ENCODE data around the gene COL4A4. TPM values are rescaled to one million over a fixed set of nuclear protein-coding genes. Genes with fewer than 3 reads are reported as not detected.

Gene COL4A4
- total and polyA plus RNA-seq, 2 of the 13 experiments (the other 11 are each of a cell fraction or from before 2014, with no cell fraction given) = not detected

DNA sequence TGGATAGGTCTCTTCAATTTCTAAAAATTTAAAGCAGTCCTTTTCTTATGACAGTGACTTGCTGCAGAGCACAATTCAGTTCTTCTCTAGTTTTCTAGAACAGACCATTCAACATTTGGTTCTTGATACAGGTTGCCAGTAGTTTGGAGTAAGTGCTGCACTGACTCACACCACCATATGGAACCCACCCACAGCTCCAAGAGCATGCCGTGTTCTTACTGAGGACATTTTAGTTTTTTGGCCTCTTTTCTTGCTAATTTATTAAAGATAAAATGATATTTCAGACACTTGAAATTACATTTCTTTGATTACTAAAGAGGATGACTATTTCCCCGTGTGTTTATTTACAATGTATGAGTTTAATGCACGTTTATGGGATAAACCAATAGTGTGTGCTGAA is 120.0 kb downstream of the COL4A4 start:
- no TSS peak for BruUV-seq (replicated peaks)
- Histone ChIP-seq H3K27me3 (ENCODE audit: control insufficient read depth in 1 of 2, insufficient read depth in 2 of 2, low read length in 2 of 2) (no peaks in the 10 kb centered on the region; a peak in 1 of 5 replicates), H2AFZ (ENCODE audit: low read length) (no peak overlapping the region), H3K4me1 (ENCODE audit: insufficient read depth, low read length) (peaks cover 5% of the 10 kb centered on the region), H3K4me2 (ENCODE audit: low read depth, low read length) (no peak overlapping the region), H3K4me3 (replicated peaks in 1 of 3; ENCODE audit: insufficient read depth in 1 of 3, low read depth in 2 of 3, low read length in 3 of 3) (no peak overlapping the region), H3K79me2 (ENCODE audit: insufficient read depth, low read length) (no peaks in the 10 kb centered on the region), H3K27ac (ENCODE audit: extremely low read length, insufficient read depth, low read length) (no peak overlapping the region), H4K20me1 (ENCODE audit: insufficient read depth, low read length) (no peaks in the 10 kb centered on the region), H3K36me3 (replicated peaks in 1 of 2; ENCODE audit: control insufficient read depth in 1 of 2, insufficient read depth in 2 of 2, low read length in 2 of 2) (no peaks in the 10 kb centered on the region), H3K9me3 (ENCODE audit: low read length) (no peaks in the 10 kb centered on the region), H3K9ac (ENCODE audit: insufficient read depth, low read depth, low read length) (no peak overlapping the region)
- FAIRE-seq (no peak), DNase-seq (ENCODE audit: low spot score) (no peak), ATAC-seq (no peak)
- in situ Hi-C loops (cut with HindIII; ENCODE audit: extremely low pct_ligation_motif_present, low pct_unique_long_range_greater_than_20kb) (no loop called here), intact Hi-C loops (cut with micrococcal nuclease; ENCODE audit: unreplicated experiment) (no loop called here)
- TF ChIP-seq RXRB (CRISPR knock-in tag; IDR thresholded peaks at IDR 0.05; ENCODE audit: borderline replicate concordance) (no peak), NFE2L2 (IDR thresholded peaks at IDR 0.05; ENCODE audit: low read length) (no peak), ZNF569 (CRISPR knock-in tag; IDR thresholded peaks at IDR 0.05; ENCODE audit: borderline replicate concordance) (no peak), MBD4 (IDR thresholded peaks at IDR 0.05; ENCODE audit: borderline replicate concordance, low read length) (no peak), NR2F2 (IDR thresholded peaks at IDR 0.05; ENCODE audit: borderline replicate concordance, low read depth) (no peak), ZFP1 (CRISPR knock-in tag; IDR thresholded peaks at IDR 0.05) (no peak), NFRKB (IDR thresholded peaks at IDR 0.05) (no peak), ZSCAN9 (CRISPR knock-in tag; IDR thresholded peaks at IDR 0.05; ENCODE audit: borderline replicate concordance) (no peak), ZNF777 (CRISPR knock-in tag; IDR thresholded peaks at IDR 0.05) (no peak), SKIL (CRISPR knock-in tag; IDR thresholded peaks at IDR 0.05; ENCODE audit: borderline replicate concordance) (no peak), PHF21A (CRISPR knock-in tag; IDR thresholded peaks at IDR 0.05) (no peak), ZBTB20 (CRISPR knock-in tag; IDR thresholded peaks at IDR 0.05; ENCODE audit: borderline replicate concordance, low read depth) (no peak), RARG (CRISPR knock-in tag; IDR thresholded peaks at IDR 0.05; ENCODE audit: low read depth) (no peak), ZNF260 (CRISPR knock-in tag; IDR thresholded peaks at IDR 0.05; ENCODE audit: borderline replicate concordance, low read depth) (no peak), ZNF724P (CRISPR knock-in tag; IDR thresholded peaks at IDR 0.05; ENCODE audit: borderline replicate concordance) (no peak)
- TF ChIP-seq, protein P1, sequence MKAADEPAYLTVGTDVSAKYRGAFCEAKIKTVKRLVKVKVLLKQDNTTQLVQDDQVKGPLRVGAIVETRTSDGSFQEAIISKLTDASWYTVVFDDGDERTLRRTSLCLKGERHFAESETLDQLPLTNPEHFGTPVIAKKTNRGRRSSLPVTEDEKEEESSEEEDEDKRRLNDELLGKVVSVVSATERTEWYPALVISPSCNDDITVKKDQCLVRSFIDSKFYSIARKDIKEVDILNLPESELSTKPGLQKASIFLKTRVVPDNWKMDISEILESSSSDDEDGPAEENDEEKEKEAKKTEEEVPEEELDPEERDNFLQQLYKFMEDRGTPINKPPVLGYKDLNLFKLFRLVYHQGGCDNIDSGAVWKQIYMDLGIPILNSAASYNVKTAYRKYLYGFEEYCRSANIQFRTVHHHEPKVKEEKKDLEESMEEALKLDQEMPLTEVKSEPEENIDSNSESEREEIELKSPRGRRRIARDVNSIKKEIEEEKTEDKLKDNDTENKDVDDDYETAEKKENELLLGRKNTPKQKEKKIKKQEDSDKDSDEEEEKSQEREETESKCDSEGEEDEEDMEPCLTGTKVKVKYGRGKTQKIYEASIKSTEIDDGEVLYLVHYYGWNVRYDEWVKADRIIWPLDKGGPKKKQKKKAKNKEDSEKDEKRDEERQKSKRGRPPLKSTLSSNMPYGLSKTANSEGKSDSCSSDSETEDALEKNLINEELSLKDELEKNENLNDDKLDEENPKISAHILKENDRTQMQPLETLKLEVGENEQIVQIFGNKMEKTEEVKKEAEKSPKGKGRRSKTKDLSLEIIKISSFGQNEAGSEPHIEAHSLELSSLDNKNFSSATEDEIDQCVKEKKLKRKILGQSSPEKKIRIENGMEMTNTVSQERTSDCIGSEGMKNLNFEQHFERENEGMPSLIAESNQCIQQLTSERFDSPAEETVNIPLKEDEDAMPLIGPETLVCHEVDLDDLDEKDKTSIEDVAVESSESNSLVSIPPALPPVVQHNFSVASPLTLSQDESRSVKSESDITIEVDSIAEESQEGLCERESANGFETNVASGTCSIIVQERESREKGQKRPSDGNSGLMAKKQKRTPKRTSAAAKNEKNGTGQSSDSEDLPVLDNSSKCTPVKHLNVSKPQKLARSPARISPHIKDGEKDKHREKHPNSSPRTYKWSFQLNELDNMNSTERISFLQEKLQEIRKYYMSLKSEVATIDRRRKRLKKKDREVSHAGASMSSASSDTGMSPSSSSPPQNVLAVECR (CRISPR knock-in tag; IDR thresholded peaks at IDR 0.05; ENCODE audit: borderline replicate concordance) = no peak
- TF ChIP-seq, protein P2, sequence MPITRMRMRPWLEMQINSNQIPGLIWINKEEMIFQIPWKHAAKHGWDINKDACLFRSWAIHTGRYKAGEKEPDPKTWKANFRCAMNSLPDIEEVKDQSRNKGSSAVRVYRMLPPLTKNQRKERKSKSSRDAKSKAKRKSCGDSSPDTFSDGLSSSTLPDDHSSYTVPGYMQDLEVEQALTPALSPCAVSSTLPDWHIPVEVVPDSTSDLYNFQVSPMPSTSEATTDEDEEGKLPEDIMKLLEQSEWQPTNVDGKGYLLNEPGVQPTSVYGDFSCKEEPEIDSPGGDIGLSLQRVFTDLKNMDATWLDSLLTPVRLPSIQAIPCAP (CRISPR knock-in tag; IDR thresholded peaks at IDR 0.05; ENCODE audit: low read depth) = no peak
- ChIA-PET POLR2A (no interaction called here), CTCF (ENCODE audit: low intra/inter-chr PET ratio, low total read pairs) (no interaction called here)
- 8% methylated on average over 3 of the region's 3 CpGs for WGBS (ENCODE audit: low lambda C conversion rate)

All from HepG2 (cell line).